Right renal cortex interstitium (tissue), 3 donors: ENCODE results near the gene MAX. TPM values are rescaled to one million over a fixed set of nuclear protein-coding genes. Genes with fewer than 3 reads are reported as not detected.
"Not testable (repeated sequence)": the region's sequence is repeated elsewhere in the genome, so short reads cannot be mapped to it uniquely, and the experiment has no call there.

Experiments
- DNase-seq, 3 donors: peaks; one replicate each; pipeline ENCODE4 v3.0.0-alpha.2; 2013; ENCODE audit warnings: low read depth in 3 of 3, low spot score in 2 of 3
- polyA plus RNA-seq, 3 donors: library from polyadenylated mRNA; unstranded; fragments of 120-200 nt; gene quantifications; one replicate each; pipeline ENCODE4 v1.2.1, GENCODE V29; 2013; ENCODE audit not compliant: insufficient read length in 3 of 3

The MAX gene
- polyA plus RNA-seq, 3 donors = 55.5 to 62.5 (median 61.5) TPM

DNA sequence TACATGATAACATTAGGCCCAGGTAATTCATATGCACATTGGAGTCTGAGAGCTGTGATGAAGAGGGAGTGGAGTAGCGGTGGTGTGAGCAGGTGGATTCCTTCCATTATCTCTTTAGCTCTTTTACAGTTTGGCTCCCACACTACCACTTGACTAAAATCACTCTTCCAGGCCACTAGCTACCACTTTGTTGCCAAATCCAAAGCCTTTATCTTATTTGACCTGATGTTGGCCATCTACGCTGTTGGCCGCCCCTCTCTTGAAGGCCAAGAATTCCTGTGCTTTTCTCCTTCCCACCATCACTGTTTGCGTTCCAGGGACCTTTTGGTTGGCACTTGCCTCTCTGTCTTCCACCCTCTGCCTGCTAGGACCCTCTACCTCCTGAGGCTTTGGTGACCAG is 4.0 kb upstream of the MAX start:
- DNase-seq = no peak

DNA sequence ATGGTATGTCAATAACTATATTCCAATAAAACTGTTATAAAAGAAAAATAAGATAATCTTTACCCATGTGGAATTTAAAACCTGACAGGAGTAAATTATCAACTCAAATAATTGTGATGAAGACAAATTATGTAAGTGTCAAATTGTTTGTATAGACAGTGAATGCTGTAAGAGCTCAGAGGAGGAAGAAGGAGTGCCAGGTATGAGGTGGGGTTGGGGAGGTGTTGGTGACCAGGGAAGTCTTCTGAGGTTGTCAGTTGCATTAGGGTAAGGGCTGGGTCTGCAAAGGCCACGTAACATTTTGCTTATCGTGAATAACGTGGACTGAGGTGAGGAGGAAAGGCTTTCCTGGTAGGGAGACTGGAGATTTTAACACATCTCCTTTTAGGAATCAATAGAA is 2.5 kb upstream of the MAX start:
- DNase-seq = no peak

DNA sequence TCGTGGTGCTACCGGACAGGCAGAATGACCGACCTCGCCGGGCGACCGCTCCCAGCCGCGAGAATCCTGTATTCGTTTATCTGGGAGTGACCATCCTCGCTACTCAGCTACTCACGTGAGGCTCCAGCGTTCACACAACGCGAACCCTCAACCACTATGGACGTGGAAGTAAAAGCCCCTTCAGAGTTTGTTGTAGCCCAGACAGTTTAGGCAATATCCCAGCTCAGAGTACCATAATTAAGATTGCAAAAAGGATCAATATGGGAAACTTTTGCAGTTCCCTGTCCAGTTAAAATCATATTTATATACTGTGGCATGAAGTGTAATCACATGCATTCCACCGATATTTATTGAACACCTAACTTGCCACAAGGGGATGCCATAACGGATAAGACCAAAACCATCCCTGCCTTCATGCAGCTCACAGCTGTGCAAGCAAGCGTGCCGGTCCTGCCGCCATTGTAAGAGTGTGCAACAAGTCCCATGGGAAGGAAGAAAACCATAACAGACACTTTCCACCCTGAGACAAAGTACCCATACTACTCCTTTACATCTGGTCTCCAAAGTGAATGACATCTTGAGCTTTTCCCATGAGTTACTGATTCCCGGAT is 938 bp upstream of the MAX start:
- no peak for DNase-seq

GRCh38 chr14:65101631-65102440 is 481 bp downstream of the MAX start:
- DNase-seq = no peak

- no peak for DNase-seq
Measured at GRCh38 chr14:65100922-65101541, 1.3 kb downstream of the MAX start.

DNA sequence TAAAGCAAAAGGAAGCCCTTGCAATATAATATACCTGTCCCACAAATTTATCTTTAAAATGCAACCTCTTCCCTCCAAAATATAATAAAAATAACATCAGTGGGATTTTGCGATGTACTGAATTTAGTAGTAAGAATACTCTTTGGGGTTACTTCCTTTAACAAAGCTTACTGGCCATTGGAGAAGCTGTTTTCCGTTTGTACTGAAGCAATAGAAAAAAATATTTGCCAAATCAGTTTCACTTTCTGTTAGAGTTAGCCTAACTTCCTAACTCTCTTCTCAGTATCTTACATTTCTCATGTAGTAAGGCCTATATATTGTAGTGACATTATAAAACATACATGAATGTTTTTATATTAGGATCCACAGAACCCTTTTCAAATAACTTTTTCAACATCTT is 3.7 kb downstream of the MAX start:
- DNase-seq = no peak

DNA sequence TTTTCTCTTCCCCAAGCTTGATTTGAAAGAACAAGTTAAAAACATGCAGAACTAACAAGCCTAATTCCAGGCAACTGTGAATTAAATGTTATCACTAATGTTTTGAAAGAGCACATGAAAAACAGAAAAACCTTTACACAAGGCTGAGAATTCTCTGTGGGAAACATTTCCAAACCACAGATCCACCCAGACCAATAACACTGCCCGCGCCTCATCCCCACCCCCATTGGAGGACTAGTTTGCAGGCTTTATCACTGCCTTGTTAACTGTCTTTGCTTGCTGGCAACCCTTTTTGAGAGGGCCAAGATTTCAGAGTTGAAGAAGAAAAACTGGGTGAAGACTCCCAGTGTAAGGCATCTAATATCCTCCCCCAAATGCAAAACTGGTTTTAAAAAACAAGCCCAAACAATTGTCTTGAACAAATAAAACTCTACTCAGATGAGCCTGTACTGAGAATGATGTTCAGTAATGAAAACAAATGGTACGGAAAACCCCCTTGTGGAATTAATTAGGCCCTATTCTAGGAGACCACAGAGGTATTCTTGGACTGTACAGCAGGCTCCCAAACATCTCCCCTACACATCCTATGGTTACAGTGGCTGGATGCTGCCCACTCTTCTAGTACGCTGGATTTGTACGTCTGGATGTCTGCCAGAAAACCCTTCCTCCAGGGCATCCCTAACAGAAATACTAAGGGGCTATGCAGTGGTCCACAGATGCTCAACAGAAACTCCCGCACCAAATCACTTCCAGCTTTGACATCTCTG is 5.8 kb downstream of the MAX start:
- no peak for DNase-seq

- no peak for DNase-seq
Measured at GRCh38 chr14:65095633-65096205, 6.6 kb downstream of the MAX start.

GRCh38 chr14:65092349-65092748 is 10.0 kb downstream of the MAX start:
- no peak for DNase-seq

DNA sequence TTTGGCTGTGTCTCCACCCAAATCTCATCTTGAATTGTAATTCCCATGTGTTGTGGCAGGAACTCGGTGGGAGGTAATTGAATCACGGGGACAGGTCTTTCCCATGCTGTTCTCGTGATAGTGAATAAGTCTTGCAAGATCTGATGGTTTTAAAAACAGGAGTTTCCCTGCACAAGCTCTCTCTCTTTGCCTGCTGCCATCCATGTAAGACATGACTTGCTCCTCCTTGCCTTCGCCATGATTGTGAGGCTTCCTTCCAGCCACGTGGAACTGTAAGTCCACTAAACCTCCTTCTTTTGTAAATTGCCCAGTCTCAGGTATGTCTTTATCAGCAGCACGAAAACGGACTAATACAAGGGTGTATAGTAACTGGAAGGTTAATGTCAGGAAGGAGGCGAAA is 14.5 kb downstream of the MAX start:
- not testable (repeated sequence) for DNase-seq

GRCh38 chr14:65086686-65087085 is 15.6 kb downstream of the MAX start:
- not testable (repeated sequence) for DNase-seq

- DNase-seq = no peak
Measured at GRCh38 chr14:65084554-65085505, 17.5 kb downstream of the MAX start.

DNA sequence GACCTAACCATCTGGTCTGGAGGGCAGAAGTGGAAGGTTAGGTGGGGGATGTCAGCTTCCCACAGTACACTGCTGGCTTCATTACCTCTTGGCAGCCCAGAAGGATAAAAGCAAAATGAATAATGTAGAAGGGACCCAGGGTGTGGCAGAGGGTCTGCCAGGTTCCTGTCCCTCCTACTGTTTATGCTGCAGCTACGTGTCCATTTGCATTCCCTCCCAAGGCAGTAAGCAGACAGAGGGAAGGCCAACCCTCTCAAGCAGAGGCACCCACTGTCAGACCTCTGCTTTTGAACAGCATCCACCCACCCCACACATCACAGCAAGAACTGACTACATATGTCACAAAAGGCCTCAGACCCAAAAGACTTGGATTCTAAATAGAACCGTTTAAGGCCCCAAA is 19.4 kb downstream of the MAX start:
- DNase-seq = no peak

GRCh38 chr14:65080960-65081747 is 21.2 kb downstream of the MAX start:
- DNase-seq = no peak

GRCh38 chr14:65079768-65080167 is 22.5 kb downstream of the MAX start:
- DNase-seq = no peak

GRCh38 chr14:65079201-65079600 is 23.1 kb downstream of the MAX start:
- no peak for DNase-seq

- DNase-seq = no peak
Measured at GRCh38 chr14:65077318-65077717, 25.0 kb downstream of the MAX start.

GRCh38 chr14:65075628-65076325 is 26.5 kb downstream of the MAX start:
- no peak for DNase-seq
